HCT116 (cell line): ENCODE measurements around the gene PALM2AKAP2. TPM values are rescaled to one million over a fixed set of nuclear protein-coding genes. Genes with fewer than 3 reads are reported as not detected.

Source experiments
- ATAC-seq: fragments of 200-7000 bp; cut with Tn5 transposase; 2 replicates; pipeline ENCODE4 v1.9.1; 2020; ENCODE audit warnings: mild to moderate bottlenecking, moderate library complexity
- BruUV-seq: library from RNA; stranded (reverse); fragments of 400-500 nt; replicated peaks from 2 replicates; lab custom pipeline; 2021; lab: Mats Ljungman, UMichigan
- CTCF ChIA-PET: fragments of 300-600 bp; sonication (Branson Sonifier 250); formaldehyde crosslinking; loops from one replicate; lab custom pipeline; 2021; ENCODE audit warnings: antibody characterized with exemption; lab: Charles Lee
- POLR2A ChIA-PET: fragments of 300-600, 350-600 bp; sonication (Branson Sonifier 250); formaldehyde crosslinking; loops from one replicate; lab custom pipeline; 2021; ENCODE audit warnings: antibody characterized with exemption; lab: Charles Lee
- RAD21 ChIA-PET, 2 experiments: fragments of 300-600 bp; sonication (Branson Sonifier 250); formaldehyde crosslinking; loops; one replicate each; lab custom pipeline; 2023; ENCODE audit warnings: low total read pairs in 2 of 2; ENCODE audit not compliant: uncharacterized antibody in 2 of 2, unreplicated experiment in 2 of 2, low non-redundant PET in 1 of 2; lab: Charles Lee
- DNase-seq: peaks from one replicate; pipeline ENCODE4 v3.0.0-alpha.2; 2010; ENCODE audit warnings: low read depth, low spot score
- H2AFZ ChIP-seq: fragments of 200-600 bp; shearing (Covaris generic), sonication (generic); 2 replicates; pipeline ENCODE4 v1.6.1; 2017; ENCODE audit warnings: low read depth, mixed run types, mixed read lengths, antibody characterized with exemption, low read length; ENCODE audit not compliant: poor library complexity, severe bottlenecking
- H3K27ac ChIP-seq: 2 replicates; pipeline ENCODE4 v1.5.1; 2012; ENCODE audit warnings: low read depth, low read length
- H3K27me3 ChIP-seq: fragments of 200-600 bp; sonication (generic); 2 replicates; pipeline ENCODE4 v1.6.1; 2016; ENCODE audit warnings: mixed run types, low read length, mixed read lengths; ENCODE audit not compliant: insufficient read depth
- H3K36me3 ChIP-seq, 2 experiments: fragments of 200-500 bp in 1 of 2; fragments of 200-600 bp in 1 of 2; sonication (Bioruptor generic) in 1 of 2; sonication (generic) in 1 of 2; 2 replicates each; pipeline versions ENCODE4 v1.5.1 to v1.6.1; 2014 to 2016; ENCODE audit warnings: low read length in 2 of 2, inconsistent platforms in 1 of 2, mixed read lengths in 1 of 2, mixed run types in 1 of 2; ENCODE audit not compliant: insufficient read depth in 2 of 2, control insufficient read depth in 1 of 2
- H3K4me1 ChIP-seq, 2 experiments: fragments of 200-600 bp in 1 of 2; sonication (generic) in 1 of 2; 2 replicates each; pipeline versions ENCODE4 v1.5.1 to v1.6.1; 2012 to 2017; ENCODE audit warnings: low read length in 2 of 2, inconsistent platforms in 1 of 2, mild to moderate bottlenecking in 1 of 2, mixed read lengths in 1 of 2, mixed run types in 1 of 2, moderate library complexity in 1 of 2; ENCODE audit not compliant: insufficient read depth in 2 of 2, control insufficient read depth in 1 of 2
- H3K4me2 ChIP-seq: fragments of 200-600 bp; sonication (generic); 2 replicates; pipeline ENCODE4 v1.6.1; 2017; ENCODE audit warnings: mixed run types, low read length, mixed read lengths
- H3K4me3 ChIP-seq, 2 experiments: fragments of 200-600 bp in 1 of 2; sonication (generic) in 1 of 2; replicated peaks in 1 of 2; 2 replicates each; pipeline ENCODE4 v1.5.1; 2011 to 2016; ENCODE audit warnings: low read length in 2 of 2, control low read depth in 1 of 2, low read depth in 1 of 2, mild to moderate bottlenecking in 1 of 2, mixed read lengths in 1 of 2, mixed run types in 1 of 2
- H3K79me2 ChIP-seq: fragments of 200-600 bp; sonication (generic); 2 replicates; pipeline ENCODE4 v1.6.1; 2017; ENCODE audit warnings: mild to moderate bottlenecking, mixed run types, low read length, moderate library complexity, mixed read lengths; ENCODE audit not compliant: insufficient read depth
- H3K9ac ChIP-seq: fragments of 200-600 bp; sonication (generic); 2 replicates; pipeline ENCODE4 v1.6.1; 2016; ENCODE audit warnings: low read length, mixed read lengths
- H3K9me2 ChIP-seq: fragments of 200-600 bp; sonication (generic), shearing (Covaris generic); 2 replicates; pipeline ENCODE4 v1.6.1; 2017; ENCODE audit warnings: mixed run types, mild to moderate bottlenecking, moderate library complexity; ENCODE audit not compliant: insufficient read depth
- H3K9me3 ChIP-seq, 2 experiments: fragments of 200-500 bp in 1 of 2; fragments of 200-600 bp in 1 of 2; sonication (Bioruptor generic) in 1 of 2; sonication (generic) in 1 of 2; 2 replicates each; pipeline ENCODE4 v1.6.1; 2014 to 2017; ENCODE audit warnings: low read length in 2 of 2, mixed read lengths in 2 of 2, inconsistent platforms in 1 of 2, low read depth in 1 of 2, mild to moderate bottlenecking in 1 of 2, mixed run types in 1 of 2, moderate library complexity in 1 of 2; ENCODE audit not compliant: control insufficient read depth in 1 of 2, insufficient read depth in 1 of 2
- H4K20me1 ChIP-seq: fragments of 200-600 bp; sonication (generic), shearing (Covaris generic); 2 replicates; pipeline ENCODE4 v1.6.1; 2017; ENCODE audit warnings: mixed run types, mild to moderate bottlenecking, moderate library complexity; ENCODE audit not compliant: insufficient read depth
- EZH2 ChIP-seq: fragments of 200-600 bp; sonication (generic); IDR thresholded peaks from 2 replicates; pipeline ENCODE4 v1.6.1; 2017; ENCODE audit warnings: antibody characterized with exemption, mixed run types
- FOSL1 ChIP-seq: IDR thresholded peaks from 2 replicates; pipeline ENCODE4 v1.6.1; 2012; ENCODE audit warnings: low read depth
- JUND ChIP-seq: IDR thresholded peaks from 2 replicates; pipeline ENCODE4 v1.6.1; 2012
- POLR2A ChIP-seq: IDR thresholded peaks from 2 replicates; pipeline ENCODE4 v1.7.0; 2011; ENCODE audit warnings: borderline replicate concordance; ENCODE audit not compliant: insufficient read depth, insufficient read length; ENCODE audit errors: extremely low read depth
- POLR2AphosphoS5 ChIP-seq: IDR thresholded peaks from 2 replicates; pipeline ENCODE4 v1.6.1; 2011; ENCODE audit warnings: mild to moderate bottlenecking, low read depth, low read length, moderate library complexity
- SIN3A ChIP-seq: IDR thresholded peaks from 2 replicates; pipeline ENCODE4 v1.6.1; 2012; ENCODE audit warnings: low read depth
- SP1 ChIP-seq: IDR thresholded peaks from 2 replicates; pipeline ENCODE4 v1.6.1; 2012; ENCODE audit warnings: low read depth
- TCF7L2 ChIP-seq: IDR thresholded peaks from 2 replicates; pipeline ENCODE4 v1.7.0; 2011; ENCODE audit warnings: borderline replicate concordance, inconsistent platforms; ENCODE audit not compliant: insufficient read depth, insufficient read length; ENCODE audit errors: extremely low read depth
- YY1 ChIP-seq: IDR thresholded peaks from 2 replicates; pipeline ENCODE4 v1.6.1; 2011; ENCODE audit warnings: low read length, low read depth, moderate library complexity, mild to moderate bottlenecking; ENCODE audit not compliant: insufficient replicate concordance; ENCODE audit errors: extremely low read depth
- ZFX ChIP-seq: fragments of 450-650 bp; IDR thresholded peaks from 2 replicates; pipeline ENCODE4 v1.6.1; 2017
- intact Hi-C: fragments of 100-400 bp; cut with micrococcal nuclease; formaldehyde crosslinking; loops from 2 replicates; pipeline ENCODE4 v1.10.0; 2022
- total RNA-seq: library from RNA; stranded (reverse); gene quantifications from one replicate; pipeline ENCODE4 v1.2.1, GENCODE V29; 2021; ENCODE audit not compliant: unreplicated experiment
- TF ChIP-seq, protein P1 (sequence below): IDR thresholded peaks from 2 replicates; pipeline ENCODE4 v1.6.1; 2011; ENCODE audit warnings: mild to moderate bottlenecking, low read length, moderate library complexity; ENCODE audit not compliant: insufficient replicate concordance; ENCODE audit errors: extremely low read depth
- TF ChIP-seq, protein P2 (sequence below): IDR thresholded peaks from 2 replicates; pipeline ENCODE4 v1.6.1; 2012; ENCODE audit warnings: low read depth

PALM2AKAP2 gene
- total RNA-seq, 1 experiment from 2014 or later: 0.34 TPM

DNA sequence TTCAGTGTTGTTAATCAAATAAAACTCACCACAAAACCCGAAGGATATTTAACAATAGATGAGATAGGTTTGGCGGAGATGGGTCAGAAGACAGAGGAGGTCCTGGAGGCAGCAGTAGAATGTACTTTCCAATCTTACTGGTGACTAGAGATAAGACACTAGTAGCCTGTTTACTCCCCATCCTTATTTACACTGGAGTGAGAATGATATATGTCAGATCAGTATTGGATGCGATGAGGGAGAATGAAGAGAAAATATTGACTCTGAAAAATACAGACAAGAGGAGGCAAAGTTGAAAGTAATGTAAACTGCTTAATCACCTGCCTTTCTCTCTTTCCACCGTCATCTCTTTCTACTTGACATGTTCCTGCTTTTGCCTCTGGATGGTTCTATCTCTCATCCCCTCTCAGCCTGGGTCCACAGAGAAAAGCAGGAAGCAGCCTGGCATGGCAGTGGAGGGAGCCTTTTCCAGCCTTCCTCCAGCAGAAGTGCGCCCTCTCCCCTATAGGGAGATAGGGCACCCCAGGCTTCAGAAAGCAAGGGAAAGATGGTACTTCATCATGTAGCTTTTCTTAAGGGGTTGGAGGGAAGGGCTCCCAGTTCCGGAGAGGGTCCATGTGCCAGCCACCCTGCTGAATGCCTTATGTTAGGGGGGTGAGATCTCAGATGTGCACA is 11.1 kb downstream of the PALM2AKAP2 start (continued):
- no peak for TF ChIP-seq EZH2
- no peak for TF ChIP-seq TCF7L2
- no peak for TF ChIP-seq SP1
- TF ChIP-seq, all 23 proteins: peak for 0

DNA sequence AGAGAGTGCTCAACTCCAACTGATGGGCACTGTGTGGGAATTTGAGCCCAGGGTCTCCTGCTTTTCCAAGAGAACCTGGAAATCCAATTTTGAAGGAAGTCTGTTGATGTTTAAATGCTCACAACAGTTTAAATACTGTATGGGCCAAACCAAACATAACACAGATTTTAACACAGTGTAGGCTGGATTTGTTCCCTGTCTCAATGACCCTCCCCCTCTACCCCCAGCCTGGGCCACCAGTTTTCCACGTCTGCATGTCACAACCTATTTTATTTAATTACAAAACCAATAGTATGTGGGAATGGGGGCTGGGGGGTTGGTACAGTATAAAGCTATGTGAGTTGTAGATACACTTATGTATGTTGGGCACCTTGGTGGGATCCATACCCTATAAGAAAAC is 11.7 kb downstream of the PALM2AKAP2 start:
- no peaks in the 10 kb centered on the region for H3K9me2 ChIP-seq
- H3K36me3 ChIP-seq: no peaks in the 10 kb centered on the region
- no peak overlapping the region for H3K9ac ChIP-seq
- no peaks in the 10 kb centered on the region for H3K9me3 ChIP-seq
- no peak overlapping the region for H3K4me2 ChIP-seq
- H3K27me3 ChIP-seq: 0 out of 2 replicates have a peak, but pooled peaks cover 4% of the 10 kb centered on the region
- H3K4me1 ChIP-seq: no peaks in the 10 kb centered on the region
- CTCF ChIA-PET: no interaction called here
- ATAC-seq: no peak
- no peak overlapping the region for H3K27ac ChIP-seq
- no peaks in the 10 kb centered on the region for H4K20me1 ChIP-seq
- no peaks in the 10 kb centered on the region for H3K79me2 ChIP-seq
- no peak for TF ChIP-seq POLR2AphosphoS5
- no peak for TF ChIP-seq ZFX
- POLR2A ChIA-PET: no interaction called here
- intact Hi-C loops: no loop called here
- DNase-seq: no peak
- no peak overlapping the region for H2AFZ ChIP-seq
- H3K4me3 ChIP-seq: no peak overlapping the region
- RAD21 ChIA-PET: no interaction called here
- no TSS peak for BruUV-seq

DNA sequence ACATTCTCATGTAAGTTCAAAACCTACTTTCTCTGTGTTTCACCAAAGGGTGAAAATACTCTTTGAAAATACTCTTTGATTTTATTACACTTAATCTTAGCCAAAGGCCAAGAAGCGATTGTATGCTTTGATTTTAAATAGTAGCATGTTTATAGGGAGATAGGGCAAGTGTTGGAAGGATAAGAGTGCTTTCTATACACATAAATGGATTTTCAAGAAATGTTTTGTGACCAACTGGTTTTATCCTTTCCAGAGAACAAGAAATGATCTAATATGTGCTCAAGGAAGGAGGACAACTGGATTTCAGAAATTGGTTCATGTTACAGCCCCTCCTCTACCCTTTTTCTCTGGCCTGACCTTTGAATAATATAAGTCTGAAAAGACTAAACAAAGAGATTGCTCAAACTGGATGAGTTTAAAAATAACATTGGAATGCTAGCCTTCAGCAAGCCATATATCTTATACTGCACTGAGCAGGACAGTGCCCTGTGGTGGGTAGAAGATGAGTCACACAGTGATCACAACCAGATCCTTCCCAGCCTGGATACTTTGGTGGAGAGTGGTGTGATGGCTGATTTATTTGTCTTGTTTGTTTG is 13.1 kb downstream of the PALM2AKAP2 start:
- H3K9me2 ChIP-seq: no peaks in the 10 kb centered on the region
- RAD21 ChIA-PET: no interaction called here
- H3K79me2 ChIP-seq: no peaks in the 10 kb centered on the region
- H3K27me3 ChIP-seq: 0 out of 2 replicates have a peak, but pooled peaks cover 4% of the 10 kb centered on the region
- DNase-seq (no peak), ATAC-seq (peak; percentile 49; the same call in 1 of the 2 replicates)
- no peak overlapping the region for H3K9ac ChIP-seq
- BruUV-seq: no TSS peak
- no peaks in the 10 kb centered on the region for H3K9me3 ChIP-seq
- POLR2A ChIA-PET: no interaction called here
- TF ChIP-seq YY1: no peak
- TF ChIP-seq, protein P1, sequence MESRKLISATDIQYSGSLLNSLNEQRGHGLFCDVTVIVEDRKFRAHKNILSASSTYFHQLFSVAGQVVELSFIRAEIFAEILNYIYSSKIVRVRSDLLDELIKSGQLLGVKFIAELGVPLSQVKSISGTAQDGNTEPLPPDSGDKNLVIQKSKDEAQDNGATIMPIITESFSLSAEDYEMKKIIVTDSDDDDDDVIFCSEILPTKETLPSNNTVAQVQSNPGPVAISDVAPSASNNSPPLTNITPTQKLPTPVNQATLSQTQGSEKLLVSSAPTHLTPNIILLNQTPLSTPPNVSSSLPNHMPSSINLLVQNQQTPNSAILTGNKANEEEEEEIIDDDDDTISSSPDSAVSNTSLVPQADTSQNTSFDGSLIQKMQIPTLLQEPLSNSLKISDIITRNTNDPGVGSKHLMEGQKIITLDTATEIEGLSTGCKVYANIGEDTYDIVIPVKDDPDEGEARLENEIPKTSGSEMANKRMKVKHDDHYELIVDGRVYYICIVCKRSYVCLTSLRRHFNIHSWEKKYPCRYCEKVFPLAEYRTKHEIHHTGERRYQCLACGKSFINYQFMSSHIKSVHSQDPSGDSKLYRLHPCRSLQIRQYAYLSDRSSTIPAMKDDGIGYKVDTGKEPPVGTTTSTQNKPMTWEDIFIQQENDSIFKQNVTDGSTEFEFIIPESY: no peak
- no peak for TF ChIP-seq TCF7L2
- TF ChIP-seq, protein P2, sequence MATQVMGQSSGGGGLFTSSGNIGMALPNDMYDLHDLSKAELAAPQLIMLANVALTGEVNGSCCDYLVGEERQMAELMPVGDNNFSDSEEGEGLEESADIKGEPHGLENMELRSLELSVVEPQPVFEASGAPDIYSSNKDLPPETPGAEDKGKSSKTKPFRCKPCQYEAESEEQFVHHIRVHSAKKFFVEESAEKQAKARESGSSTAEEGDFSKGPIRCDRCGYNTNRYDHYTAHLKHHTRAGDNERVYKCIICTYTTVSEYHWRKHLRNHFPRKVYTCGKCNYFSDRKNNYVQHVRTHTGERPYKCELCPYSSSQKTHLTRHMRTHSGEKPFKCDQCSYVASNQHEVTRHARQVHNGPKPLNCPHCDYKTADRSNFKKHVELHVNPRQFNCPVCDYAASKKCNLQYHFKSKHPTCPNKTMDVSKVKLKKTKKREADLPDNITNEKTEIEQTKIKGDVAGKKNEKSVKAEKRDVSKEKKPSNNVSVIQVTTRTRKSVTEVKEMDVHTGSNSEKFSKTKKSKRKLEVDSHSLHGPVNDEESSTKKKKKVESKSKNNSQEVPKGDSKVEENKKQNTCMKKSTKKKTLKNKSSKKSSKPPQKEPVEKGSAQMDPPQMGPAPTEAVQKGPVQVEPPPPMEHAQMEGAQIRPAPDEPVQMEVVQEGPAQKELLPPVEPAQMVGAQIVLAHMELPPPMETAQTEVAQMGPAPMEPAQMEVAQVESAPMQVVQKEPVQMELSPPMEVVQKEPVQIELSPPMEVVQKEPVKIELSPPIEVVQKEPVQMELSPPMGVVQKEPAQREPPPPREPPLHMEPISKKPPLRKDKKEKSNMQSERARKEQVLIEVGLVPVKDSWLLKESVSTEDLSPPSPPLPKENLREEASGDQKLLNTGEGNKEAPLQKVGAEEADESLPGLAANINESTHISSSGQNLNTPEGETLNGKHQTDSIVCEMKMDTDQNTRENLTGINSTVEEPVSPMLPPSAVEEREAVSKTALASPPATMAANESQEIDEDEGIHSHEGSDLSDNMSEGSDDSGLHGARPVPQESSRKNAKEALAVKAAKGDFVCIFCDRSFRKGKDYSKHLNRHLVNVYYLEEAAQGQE: no peak
- TF ChIP-seq JUND: no peak
- TF ChIP-seq SIN3A: no peak
- no peak for TF ChIP-seq EZH2
- no peak for TF ChIP-seq POLR2A
- TF ChIP-seq FOSL1: no peak
- TF ChIP-seq, all 23 proteins: peak for 0
- Histone ChIP-seq H3K4me1 (no peaks in the 10 kb centered on the region), H3K36me3 (no peaks in the 10 kb centered on the region), H4K20me1 (no peaks in the 10 kb centered on the region), H3K4me2 (no peak overlapping the region), H3K4me3 (no peak overlapping the region), H2AFZ (no peak overlapping the region), H3K27ac (no peak overlapping the region)
- CTCF ChIA-PET: no interaction called here
- intact Hi-C loops: no loop called here
